CD4-positive, alpha-beta T cell treated with Interleukin-6 for 4 hours (primary cell): Measurements from ENCODE around the gene GPC3.

Experiments
- DNase-seq: peaks from one replicate; pipeline ENCODE4 v3.0.0-alpha.2; 2020; ENCODE audit warnings: mixed read lengths

Gene GPC3

DNA sequence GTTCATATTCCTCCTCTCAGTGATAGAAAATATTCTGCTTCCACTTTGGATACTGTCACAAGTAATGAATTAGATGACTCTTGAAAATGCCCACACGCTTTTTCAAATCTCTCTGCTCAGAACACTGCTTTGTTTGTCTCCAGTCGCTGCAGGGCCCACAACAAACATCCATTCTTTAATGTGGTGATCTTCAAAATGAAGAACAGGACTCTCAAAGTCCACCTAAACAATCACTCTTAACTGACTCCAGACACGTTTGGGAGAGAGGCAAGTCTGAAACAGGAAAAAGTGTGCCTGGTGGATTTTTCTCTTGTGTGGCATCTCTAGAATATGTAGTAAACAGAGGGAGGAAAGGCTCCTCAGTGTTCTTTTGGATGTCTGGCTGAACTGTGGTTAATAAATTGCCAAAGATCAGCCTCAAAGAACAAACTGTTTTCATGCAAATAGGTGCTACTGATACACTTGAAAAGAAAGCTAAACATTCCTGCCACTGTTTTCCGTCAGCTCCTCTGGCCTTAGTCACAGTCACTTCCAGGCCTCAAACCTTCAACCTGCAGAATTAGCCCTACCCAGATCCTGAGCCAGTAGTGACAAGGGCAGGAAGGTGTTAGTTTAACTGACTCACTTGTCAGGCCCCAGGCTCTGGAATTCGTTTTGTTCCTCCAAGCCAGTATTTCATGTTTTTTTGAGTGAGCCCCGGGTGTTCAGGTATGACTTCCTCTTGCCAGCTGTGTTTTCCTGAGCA lies 310.5 kb downstream of the GPC3 start:
- DNase-seq, result no peak

DNA sequence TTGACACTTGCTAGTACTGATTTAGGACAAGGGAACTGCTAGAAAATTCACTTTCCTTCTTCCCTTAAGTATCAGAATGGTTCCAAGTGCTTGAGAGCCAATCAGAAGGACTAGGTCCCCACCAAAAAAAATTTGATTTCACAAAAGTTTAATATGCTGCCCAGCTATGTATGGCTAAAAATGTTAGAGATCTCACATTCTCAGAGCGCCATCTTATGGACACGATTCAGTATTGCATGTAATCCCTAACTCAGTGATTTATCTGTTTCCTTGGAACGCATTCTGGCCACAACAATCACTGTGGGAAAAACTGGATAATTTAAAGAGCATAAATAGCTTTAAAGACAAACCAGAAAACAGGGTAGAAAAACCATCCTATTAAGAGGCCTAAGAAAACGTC lies 315.0 kb downstream of the GPC3 start:
- DNase-seq, result no peak

DNA sequence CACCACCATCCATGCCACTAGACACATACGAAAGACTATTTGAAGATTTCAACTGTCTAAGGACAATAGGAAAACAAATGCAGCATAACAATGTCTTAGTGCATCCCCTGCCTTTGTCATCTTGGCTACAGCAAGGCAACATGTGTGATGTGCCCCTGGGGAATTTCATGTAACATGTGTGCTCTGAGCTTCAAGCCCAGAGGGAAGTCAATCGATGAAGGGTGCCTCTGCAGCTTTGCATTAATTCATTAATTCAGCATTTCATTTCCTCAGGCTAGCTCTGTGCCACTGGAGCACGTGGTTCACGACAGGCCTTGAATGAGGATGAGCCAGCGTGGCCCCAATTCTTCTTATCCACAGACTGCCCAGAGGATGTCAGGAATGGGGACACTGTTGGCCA lies 316.2 kb downstream of the GPC3 start:
- DNase-seq, result no peak

DNA sequence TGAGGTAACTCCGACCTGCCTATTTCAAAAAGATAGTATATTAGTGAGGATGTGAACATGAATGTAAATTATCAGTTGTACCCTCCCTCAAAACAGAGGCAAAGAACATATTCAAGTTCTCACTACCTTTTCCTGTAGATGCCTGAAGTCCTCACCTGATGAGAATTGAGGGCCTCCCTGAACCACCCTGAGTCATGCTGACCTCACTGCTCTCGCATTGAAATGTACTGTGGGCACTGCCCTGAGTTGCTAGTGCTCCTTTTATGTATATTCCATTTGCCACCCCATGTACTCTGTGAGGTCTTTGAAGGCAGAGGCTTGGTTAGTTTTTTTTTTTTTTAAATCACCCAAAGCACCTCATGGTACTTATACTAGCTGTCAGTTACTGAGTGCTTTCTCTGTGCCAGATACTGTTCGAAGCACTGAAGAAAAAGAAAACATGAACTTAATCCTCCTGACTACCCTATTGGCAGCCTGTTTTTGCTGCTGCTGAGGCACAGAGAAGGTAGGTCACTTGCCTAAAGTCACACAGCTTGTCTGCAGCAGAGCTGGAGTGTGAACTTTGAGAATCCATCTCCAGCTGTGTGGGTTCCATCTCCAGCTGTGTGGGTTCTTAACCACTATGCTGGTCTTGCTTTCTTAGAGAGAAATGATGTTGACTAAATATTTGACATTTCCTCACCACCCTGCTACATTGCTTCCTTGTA lies 317.0 kb downstream of the GPC3 start:
- no peak for DNase-seq

DNA sequence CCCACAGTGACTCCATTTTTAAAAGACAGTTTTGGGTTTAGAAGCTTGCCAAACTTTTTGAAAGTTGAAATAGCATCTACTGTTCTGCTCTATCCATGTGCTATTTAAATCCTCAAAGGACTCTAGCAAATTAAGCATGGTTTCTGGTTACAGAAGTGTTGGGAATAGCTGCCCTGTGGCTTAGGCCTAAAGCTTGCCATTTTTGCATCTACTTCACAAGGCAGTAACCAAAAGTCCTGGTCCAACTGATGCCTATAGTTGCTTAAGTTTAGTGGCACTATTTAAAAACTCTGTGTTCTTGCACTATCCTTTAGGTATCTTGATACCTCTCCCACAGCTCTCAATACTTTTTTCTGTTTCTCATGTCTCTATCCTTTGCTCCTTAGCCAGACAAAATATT lies 319.1 kb downstream of the GPC3 start:
- no peak for DNase-seq

DNA sequence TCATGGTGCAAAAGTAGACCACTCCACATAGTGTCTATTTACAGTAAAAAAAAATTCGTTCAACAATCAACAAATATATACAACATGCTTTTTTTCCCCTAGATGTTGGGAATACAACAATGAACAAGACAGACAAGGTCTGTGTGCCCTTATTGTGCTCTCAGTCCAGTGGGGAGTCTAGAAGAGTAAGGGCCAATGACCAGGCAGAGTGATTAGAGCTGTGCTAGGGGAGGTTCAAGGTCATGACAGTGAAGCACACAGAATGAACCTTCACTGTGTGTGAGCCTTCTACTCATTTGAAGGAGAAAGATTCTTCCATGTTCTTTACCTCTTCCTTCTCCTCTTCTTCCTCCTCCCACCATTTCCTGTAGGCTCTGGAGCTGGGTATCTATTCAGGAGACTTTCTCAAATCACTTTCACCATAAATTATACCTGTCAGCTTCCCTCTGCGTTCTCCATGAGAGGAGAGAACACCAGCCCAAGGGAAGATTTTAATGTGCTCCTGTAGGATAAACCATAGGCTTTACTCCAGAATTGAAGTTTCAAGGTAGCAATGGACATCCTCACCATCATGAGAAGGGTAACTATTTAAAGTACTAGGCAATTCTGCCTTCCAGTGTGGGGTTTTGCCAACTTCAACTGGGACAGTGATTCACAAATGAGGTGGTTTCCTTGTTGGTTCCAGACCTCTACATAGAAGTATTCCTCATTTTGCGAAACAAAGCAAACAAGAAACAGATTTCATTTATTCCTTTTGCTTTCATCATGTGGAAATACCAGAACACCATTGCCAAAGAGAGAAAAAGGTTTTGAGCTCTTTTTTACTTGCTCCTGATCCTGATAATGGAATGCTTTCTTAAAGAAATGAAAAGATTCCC lies 323.2 kb downstream of the GPC3 start:
- DNase-seq, result no peak

DNA sequence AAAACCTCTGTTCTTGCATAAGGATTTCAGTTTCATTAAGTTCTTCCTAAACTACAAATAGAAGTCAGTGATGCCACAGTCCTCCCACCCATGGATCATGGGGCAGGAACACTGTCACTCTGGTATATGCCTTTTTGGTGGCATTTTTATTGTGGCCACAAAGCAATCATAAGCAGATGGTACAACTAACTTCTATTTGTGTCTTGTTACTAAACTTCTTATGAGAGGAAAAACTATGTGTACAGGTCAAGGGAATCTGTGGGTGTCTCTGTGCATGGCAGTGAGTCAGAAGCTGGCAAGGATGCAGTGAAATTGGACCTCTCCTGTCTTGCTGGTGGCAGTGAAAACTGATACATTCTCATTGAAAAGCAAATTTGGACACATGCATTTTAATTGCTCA lies 325.1 kb downstream of the GPC3 start:
- DNase-seq, result no peak

DNA sequence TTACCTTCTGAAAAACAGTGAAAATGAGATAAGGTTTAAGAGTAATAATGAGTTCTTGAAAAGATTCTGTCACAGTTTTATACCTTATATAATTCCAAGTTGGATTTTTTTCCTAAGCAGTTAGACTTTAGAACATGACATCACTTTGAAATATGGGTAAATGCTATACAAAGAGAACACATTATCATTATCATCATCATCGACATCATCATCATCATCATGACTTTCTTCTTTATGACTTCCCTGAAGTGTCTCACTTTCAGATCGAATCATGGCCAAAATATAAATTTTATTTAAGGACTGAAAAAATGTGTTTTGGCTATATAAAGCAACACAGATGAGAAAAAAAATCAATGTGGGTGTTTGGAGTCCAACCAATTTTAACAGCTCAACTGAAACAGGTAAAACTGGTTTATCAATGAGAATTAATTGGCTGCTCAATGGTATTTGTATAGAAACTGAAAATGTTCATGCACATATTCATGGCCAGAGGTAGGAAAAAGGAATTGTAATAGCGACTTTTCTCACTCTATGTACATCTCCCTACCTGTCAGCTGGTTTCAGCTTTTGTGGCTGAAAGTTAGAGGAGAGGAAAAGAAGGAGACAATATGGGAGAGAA lies 327.0 kb downstream of the GPC3 start:
- DNase-seq, result no peak

DNA sequence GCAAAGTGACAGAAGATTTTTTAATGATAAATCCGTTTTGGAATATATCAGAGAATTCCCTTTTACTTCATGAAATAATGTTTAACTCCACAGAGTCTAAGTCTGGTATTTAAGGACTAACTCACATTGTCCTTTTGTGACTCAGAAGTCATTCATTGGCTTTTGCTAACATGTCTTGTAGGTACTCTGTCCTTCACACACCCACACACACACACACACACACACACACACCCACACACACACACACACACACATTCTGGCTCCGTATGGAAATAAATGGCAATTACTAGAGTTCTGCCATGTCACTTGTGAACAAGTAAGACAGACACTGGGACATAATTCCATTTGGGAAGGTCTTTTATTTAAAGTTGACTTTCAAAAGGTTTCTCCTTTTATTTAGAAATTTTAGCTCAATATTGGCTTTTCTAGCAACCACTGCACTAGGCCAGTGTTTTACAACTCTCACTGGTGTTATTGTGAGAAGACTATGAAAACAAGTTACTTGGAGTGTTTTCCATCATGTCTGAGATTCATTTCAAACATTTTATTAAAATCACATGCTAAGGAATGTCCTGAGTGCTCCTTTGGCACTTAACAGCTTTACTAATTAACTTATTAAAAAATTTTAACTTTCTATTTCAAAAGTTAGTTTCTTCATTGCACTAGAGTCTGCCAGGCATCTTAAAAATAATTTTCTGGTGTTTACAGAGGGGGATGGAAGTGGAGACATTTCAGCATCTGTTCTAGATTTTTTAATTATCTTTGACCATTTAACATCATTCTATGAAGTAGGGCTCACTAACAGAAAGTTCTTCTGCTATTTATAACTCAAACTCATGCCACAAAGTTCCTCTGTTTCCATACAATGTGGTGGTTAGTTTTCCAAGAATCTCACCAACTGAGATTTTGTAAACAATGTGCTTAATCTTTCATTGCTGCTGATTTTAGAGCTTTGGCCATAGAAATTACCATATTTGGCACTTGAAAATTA lies 329.8 kb downstream of the GPC3 start:
- no peak for DNase-seq

DNA sequence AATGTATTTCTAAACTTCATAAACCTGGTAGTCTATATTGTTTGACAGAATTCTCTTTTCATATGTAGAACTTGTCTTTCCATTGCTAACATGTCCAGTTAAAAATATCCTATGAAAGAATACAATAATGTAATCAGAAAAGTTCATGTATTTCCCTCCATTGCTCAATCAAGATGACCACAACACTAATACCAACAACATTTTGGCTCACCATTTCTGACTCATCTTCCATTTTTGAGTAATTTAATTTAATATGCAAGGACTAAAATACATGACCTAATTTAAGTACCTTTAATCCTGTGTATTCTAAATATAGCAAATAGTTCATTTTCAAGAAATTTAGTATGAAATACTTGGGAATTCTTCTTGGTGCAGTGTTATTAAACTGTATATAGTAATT lies 330.6 kb downstream of the GPC3 start:
- DNase-seq, result no peak

DNA sequence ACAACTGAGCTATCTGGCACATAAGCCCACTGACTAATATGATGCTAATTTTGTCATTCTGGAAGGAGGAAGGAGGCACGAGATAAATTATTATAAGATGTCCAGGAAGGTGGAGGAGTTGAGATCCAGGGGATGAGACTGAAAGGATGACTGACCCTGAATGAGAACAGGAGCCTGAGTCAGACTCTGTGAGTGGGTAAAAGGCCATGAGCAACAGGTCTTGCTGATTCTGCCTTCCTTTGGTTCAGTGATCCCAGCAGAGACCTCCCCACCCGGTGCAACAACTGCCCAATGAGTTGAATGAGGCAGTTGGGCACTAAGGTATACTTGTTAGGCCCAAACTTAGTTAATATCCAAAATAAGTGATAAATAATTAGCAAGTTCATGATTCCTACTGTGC lies 332.0 kb downstream of the GPC3 start:
- DNase-seq, result no peak

DNA sequence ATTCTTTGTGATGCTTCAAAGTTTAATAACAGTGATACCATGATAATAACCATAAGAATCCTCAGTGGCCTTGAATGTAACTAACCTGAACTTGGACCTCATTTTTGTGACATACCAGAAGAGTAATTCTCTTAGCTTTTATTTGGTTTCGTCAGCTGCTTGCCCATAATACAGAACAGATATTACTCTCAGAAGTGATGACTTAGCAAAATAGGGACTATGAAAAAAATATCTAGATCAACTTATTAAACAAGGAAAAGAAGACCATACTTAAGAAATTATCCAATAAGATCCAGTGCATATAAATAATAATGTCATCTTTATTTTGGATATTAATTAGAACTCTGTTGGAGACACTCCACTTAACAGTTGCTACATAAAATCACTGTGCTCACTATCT lies 333.2 kb downstream of the GPC3 start:
- DNase-seq, result no peak

DNA sequence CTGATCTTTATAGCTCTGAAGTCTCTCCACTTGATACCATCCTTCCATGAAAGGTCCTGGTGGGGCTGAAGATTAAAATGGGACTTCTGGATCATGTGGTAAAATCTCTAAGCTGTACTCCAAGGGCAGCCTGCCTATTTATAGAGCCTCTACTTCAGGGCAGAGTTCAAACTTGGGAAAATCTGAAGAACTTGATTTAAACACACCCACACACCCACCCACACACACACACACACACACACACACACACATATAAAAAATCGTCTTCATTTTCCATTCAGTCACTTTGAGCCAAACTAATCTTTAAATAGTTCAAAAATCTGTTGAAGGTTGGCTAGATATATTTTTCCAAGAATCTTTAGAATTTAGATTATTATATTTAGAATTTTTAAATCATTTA lies 335.2 kb downstream of the GPC3 start:
- no peak for DNase-seq

DNA sequence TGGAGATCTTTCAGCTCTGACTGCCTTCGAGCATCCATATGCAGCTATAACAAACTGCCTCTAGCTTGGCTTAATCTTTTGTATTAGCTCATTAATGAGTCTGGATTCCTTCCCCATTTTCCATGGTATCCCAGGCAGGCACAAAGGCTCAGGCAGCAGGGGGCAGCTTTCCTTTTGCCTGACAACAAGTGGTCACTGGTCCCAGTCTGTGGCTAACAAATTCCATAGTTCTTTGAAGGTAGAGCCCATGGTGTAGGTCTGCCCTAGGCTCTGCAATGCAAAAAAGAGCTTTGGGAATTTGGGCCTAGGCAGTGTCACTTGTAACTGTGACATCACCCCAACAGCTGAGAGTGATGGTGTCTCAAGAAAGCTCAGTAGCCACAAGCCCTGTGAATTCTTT lies 335.7 kb downstream of the GPC3 start:
- no peak for DNase-seq

DNA sequence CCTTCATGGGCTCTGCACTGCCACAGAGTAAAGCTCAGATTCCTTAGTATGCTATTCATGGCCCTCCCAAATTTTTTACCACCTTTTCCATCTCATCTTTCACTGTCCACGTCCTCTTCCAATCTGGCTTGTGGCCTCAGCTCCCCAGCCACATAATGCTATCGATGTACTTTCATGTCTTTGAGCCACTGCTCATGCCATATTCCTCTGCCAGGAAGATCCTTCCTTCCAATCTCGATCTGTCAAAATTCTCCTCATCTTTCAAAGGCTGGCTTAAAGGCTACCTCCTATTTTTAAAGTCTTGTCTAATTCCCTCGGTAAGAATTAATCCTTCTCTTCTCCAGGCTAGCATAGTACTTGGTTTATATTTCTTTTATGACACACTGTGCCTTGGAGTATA lies 336.8 kb downstream of the GPC3 start:
- DNase-seq, result no peak

DNA sequence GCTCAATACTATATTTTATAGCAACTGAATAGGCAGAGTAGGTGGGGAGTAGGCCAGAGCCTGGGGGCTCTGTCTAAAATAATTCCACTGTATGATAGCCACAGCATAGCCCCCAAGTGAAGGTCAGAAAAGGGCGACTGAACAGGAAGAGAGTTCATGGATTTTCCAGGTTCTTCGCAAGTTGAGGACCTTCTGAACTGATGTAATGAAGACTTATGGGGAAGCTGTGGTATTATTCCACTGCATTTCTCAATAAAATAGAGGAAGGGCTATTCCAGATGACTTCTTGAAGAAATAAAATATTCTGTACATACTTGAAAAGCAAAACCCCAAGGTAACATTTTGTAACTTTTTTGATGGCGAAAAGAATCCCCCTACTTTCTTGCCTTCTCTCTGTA lies 338.7 kb downstream of the GPC3 start:
- no peak for DNase-seq

DNA sequence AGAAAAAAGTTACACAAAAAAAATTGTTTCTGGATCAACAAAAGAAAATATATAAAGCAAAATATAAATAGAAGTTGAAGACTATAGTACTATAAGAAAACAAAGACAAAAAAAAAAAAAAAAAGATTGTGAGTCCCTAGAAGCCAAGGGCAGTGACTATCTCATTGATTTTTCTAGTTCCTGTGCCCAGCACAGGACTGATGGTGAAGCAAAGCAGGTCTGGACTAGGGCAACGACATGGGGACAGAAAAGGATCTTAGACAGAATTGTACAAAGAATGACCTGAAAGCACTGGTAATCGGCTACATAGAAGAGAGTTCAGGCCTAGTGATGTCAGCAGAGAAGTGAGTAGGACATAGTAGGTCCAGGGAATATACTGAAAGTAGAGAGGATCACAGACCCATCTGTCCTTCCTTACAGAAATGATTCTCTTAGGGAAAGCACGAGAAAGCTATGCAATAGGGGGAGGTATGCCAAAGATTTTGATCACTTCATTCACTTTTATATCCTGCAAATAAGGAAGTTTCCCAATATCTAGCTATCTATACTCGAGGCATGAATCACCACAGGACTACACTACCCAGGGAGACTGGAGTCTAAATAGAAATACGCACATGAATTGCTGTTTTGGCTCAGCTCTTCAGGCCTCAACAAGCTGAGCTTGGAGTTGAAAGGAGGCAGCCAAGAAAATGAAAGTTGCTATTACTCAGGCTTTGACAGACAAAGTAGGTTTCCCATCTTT lies 339.2 kb downstream of the GPC3 start:
- no peak for DNase-seq

DNA sequence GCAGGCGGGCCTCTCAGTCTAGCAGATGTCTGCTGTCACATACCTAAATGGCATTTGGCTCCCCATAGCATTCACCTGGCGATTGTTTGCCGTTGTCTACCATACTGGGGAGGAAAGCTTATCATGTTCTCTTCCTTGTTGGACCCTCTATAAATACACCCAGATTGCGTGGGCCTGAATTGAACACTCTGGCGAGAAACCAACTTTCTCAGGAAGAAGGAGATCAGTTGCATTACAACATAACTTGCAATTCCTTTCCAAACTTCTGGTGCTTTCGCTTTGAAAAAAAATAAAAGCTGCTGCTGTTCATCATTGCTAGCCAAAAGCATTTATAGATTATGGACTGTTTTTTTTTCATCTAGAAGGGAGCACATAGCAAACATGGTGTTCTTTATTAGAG lies 340.1 kb downstream of the GPC3 start:
- DNase-seq, result no peak

DNA sequence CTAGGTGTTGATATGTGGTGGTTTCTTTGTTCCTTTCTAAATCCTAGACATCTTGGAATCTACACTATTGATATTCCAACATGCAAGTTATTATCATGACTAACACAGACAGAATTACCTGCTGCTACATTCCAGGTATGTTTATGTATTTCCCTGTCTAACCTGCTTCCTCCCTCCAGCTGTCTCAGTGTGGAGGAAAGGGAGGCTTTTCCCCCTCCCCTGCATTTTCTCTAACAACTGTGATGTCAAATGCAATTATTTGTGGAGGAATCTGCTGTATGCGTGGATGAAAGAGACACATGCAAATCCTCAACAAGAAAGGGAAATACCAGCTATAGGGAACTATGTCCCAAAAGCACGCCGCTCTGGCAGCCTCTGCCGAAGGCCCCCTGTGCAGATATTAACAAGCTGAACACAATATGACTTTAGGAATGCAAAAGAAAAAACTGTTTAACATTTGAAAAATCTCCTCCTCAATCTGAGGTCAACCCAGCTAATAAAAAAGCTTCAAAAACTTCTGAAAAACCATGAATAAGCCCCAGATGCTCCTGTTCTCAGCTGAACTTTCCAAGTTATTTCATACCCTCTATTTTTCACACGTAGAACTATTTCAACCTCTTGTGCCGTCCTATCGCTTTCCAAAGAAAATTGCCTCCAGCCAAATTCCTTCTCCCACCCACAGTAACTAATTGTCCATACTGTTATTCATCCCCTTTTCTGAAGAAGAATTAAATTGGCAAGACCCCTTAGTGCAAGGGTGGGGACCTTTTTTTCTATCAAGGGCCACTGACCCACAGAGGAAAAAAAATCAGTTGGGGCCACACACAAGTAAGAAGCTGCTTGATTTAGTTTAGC lies 345.0 kb downstream of the GPC3 start:
- DNase-seq, result no peak

DNA sequence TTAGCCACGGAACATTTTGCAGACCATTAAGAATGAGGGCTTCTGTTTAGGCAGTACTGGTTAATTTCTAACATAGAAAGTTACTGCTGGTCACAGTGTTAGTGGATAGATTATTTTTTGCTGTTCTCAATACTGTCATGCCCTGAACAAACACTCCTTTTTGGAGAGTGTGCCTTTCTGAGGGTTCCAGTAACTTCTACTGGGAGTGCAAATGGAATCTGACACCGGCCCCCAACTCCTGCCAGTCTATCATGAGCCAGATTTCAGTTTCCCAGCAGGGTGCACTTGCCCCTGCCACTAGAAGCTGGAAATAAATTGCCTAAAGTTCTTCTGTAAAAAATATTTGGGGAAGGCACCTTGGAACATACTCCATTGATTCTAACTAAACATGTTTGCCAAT lies 345.7 kb downstream of the GPC3 start:
- no peak for DNase-seq
